Measurements from ENCODE around the gene ANKRD27.
"Not testable (repeated sequence)": the region's sequence is repeated elsewhere in the genome, so short reads cannot be mapped to it uniquely, and the experiment has no call there.

ANKRD27 gene

GRCh38 chr19:32674931-32675719 lies at the start of gene ANKRD27:
TSS of gene ANKRD27 (minus strand) at chr19:32675180. CDS start at chr19:32659015, 16,165 bp downstream.
- DNase-seq (ENCODE audit: low read depth in 2 of 2, low spot score in 1 of 2), result peak; percentile 87 to 96

GRCh38 chr19:32720936-32721250 lies 45.9 kb upstream of the ANKRD27 start:
- DNase-seq (ENCODE audit: low read depth in 2 of 2, low spot score in 1 of 2), result no peak

- DNase-seq (ENCODE audit: low read depth in 2 of 2, low spot score in 1 of 2), result no peak
Observed at GRCh38 chr19:32720216-32720935, 45.4 kb upstream of the ANKRD27 start.

GRCh38 chr19:32719611-32720059 lies 44.7 kb upstream of the ANKRD27 start, which contains the start of gene TDRD12:
TSS of gene TDRD12 (plus strand) at chr19:32719767. CDS start at chr19:32720073, 306 bp downstream.
- no peak for DNase-seq (ENCODE audit: low read depth in 2 of 2, low spot score in 1 of 2)

GRCh38 chr19:32718286-32718685 lies 43.3 kb upstream of the ANKRD27 start:
- no peak for DNase-seq (ENCODE audit: low read depth in 2 of 2, low spot score in 1 of 2)

GRCh38 chr19:32717496-32717895 lies 42.5 kb upstream of the ANKRD27 start:
- DNase-seq (ENCODE audit: low read depth in 2 of 2, low spot score in 1 of 2), result no peak

GRCh38 chr19:32716203-32716602 lies 41.2 kb upstream of the ANKRD27 start:
- not testable (repeated sequence) for DNase-seq (ENCODE audit: low read depth in 2 of 2, low spot score in 1 of 2)

- no peak for DNase-seq (ENCODE audit: low read depth in 2 of 2, low spot score in 1 of 2)
Observed at GRCh38 chr19:32711747-32712146, 36.8 kb upstream of the ANKRD27 start.

- DNase-seq (ENCODE audit: low read depth in 2 of 2, low spot score in 1 of 2), result no peak
Observed at GRCh38 chr19:32709032-32709431, 34.1 kb upstream of the ANKRD27 start.

- DNase-seq (ENCODE audit: low read depth in 2 of 2, low spot score in 1 of 2), result peak in 1 of 2 donors; percentile 10
Observed at GRCh38 chr19:32708457-32708856, 33.5 kb upstream of the ANKRD27 start.

- not testable (repeated sequence) for DNase-seq (ENCODE audit: low read depth in 2 of 2, low spot score in 1 of 2)
Observed at GRCh38 chr19:32704006-32704405, 29.0 kb upstream of the ANKRD27 start.

- no peak for DNase-seq (ENCODE audit: low read depth in 2 of 2, low spot score in 1 of 2)
Observed at GRCh38 chr19:32702010-32702409, 27.0 kb upstream of the ANKRD27 start.

- DNase-seq (ENCODE audit: low read depth in 2 of 2, low spot score in 1 of 2), result not testable (repeated sequence)
Observed at GRCh38 chr19:32700129-32700528, 25.1 kb upstream of the ANKRD27 start.

GRCh38 chr19:32696771-32697170 lies 21.8 kb upstream of the ANKRD27 start:
- DNase-seq (ENCODE audit: low read depth in 2 of 2, low spot score in 1 of 2), result not testable (repeated sequence)

GRCh38 chr19:32695506-32695905 lies 20.5 kb upstream of the ANKRD27 start:
- not testable (repeated sequence) for DNase-seq (ENCODE audit: low read depth in 2 of 2, low spot score in 1 of 2)

- not testable (repeated sequence) for DNase-seq (ENCODE audit: low read depth in 2 of 2, low spot score in 1 of 2)
Observed at GRCh38 chr19:32694851-32695250, 19.9 kb upstream of the ANKRD27 start.

- DNase-seq (ENCODE audit: low read depth in 2 of 2, low spot score in 1 of 2), result not testable (repeated sequence)
Observed at GRCh38 chr19:32694316-32694715, 19.3 kb upstream of the ANKRD27 start.

GRCh38 chr19:32693151-32694108 lies 18.4 kb upstream of the ANKRD27 start:
- DNase-seq (ENCODE audit: low read depth in 2 of 2, low spot score in 1 of 2), result not testable (repeated sequence)

GRCh38 chr19:32692727-32693061 lies 17.7 kb upstream of the ANKRD27 start:
- DNase-seq (ENCODE audit: low read depth in 2 of 2, low spot score in 1 of 2), result no peak

GRCh38 chr19:32691952-32692726 lies 17.2 kb upstream of the ANKRD27 start:
- DNase-seq (ENCODE audit: low read depth in 2 of 2, low spot score in 1 of 2), result no peak

Measured in stimulated activated CD8-positive, alpha-beta memory T cell treated with anti-CD3 and anti-CD28 coated beads, Interleukin-4, amount 100 ng/mL, for 1 hour (primary cell).